ENCODE data around the gene LANCL3.

GRCh38 chrX:37662181-37662580 lies 90.7 kb downstream of the LANCL3 start:
- TF ChIP-seq CTCF (conservative IDR thresholded peaks at IDR 0.05) (no peak), EZH2 (IDR thresholded peaks at IDR 0.05; ENCODE audit: low read depth) (no peak)
